Mesangial cell (primary cell): ENCODE measurements around the gene CHTOP. TPM values are rescaled to one million over a fixed set of nuclear protein-coding genes. Genes with fewer than 3 reads are reported as not detected.

Experiments
- total RNA-seq: library from RNA; depleted of rRNA; stranded (reverse); fragments of >200 nt; gene quantifications from 2 replicates; pipeline ENCODE4 v1.2.3, GENCODE V29; 2015

The CHTOP gene
- total RNA-seq, result 36.4 and 38.1 TPM in 2 replicates

DNA sequence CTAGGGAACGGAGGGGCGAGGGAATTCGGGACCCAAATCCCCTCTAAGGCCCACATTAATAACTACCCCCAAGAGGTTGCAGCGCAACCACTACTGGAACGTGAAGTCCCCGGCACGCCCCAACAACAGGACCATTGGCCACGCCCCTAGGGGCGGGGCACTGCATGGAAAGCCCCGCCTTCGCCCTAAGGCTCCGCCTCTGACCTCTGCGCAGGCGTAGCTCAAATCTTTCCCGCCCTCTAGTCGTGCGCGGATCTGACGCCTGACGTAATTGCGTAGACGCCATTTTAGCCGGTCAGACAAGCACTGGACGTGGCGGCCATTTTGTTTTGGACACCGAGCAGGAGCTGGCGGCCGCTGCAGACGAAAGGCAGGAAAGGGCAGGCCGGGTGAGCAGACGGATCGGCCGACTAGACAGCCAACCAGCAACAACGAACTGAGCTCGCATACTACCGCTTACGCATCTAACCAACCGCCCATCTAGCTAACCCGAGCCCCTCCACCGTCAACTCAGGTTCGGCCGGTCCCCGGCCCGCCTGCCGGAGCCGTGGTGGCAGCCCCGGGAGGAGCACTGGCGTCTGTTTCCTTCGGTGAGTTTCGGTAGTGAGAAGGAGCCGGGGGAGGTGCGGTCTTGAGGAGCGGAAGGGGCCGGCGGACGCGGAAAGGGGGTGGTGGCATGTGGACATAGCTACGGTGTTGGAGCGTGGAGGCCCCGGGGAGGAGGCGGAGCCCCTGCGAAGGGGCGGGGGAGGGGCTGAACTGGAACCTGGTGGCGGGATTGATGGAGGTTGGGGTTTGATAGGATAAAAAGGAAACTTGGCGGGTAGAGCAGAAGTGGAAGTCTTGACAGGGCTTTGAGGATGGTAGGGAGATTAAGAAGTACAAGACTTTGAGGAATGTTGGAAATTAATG is at the start of gene CHTOP:
TSS of gene CHTOP (plus strand) at position 313 of the 912 bp plus-strand sequence. CDS start 2,523 bp downstream, outside the sequence.

GRCh38 chr1:153612755-153613331 is 21.0 kb upstream of the CHTOP start, which contains the start of gene S100A16:
TSS of gene S100A16 (minus strand) at chr1:153613137. CDS start at chr1:153608151, 4,986 bp downstream.

GRCh38 chr1:153616144-153616916 is 17.5 kb upstream of the CHTOP start, which contains the start of gene S100A14:
TSS of gene S100A14 (minus strand) at chr1:153616325. CDS start at chr1:153615858, 467 bp downstream.

DNA sequence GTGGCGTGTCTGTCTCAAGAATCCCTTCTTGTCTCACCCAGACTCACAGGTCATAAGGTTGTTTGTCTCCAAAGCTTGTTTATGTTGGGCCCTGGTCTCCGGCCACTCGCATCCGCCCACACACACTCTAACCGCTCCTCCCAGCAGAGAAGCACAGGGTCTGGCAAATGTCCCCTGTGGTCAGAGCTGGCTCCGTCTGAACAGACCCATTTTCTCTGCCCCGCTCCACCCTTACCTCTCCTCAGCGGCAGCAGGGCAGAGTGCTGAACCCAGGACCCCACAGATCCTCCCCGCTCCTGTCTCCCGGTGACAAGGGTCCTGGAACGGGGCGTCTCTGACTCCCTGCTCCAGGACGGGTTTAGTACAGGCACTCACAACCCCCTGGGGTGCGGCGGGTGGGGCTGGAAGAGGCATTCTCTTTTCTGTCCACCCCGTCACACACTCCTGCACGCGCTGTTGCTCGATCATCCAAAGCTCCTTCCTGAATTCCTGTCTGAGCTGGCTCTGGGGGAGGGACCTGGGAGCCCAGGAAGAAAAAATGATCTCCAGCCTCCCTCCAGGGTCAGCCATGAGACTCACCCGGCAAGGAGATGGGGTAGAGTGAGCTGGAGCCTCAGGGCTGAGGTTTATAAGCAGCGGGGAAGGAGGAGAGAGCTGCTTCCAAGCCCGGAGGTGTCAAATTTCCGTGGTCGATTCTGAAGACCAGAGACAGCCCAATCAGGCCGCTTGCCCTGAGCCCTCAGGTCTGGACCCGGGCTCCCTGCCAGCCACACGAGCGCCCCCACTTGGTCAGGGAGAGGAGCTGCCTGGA is 6.8 kb upstream of the CHTOP start, which contains the start of gene S100A13:
TSS of gene S100A13 (minus strand) at position 602 of the 811 bp plus-strand sequence. CDS start 1,033 bp downstream, outside the sequence.

GRCh38 chr1:153627715-153628626 is 5.9 kb upstream of the CHTOP start, which contains the start of gene S100A1:
TSS of gene S100A1 (plus strand) at chr1:153628434. CDS start at chr1:153630522, 2,088 bp downstream.

GRCh38 chr1:153658400-153659174 is 24.7 kb downstream of the CHTOP start, which contains the start of gene SNAPIN:
TSS of gene SNAPIN (plus strand) at chr1:153658703. CDS start at chr1:153658744, 41 bp downstream.

GRCh38 chr1:153670859-153671627 is 37.2 kb downstream of the CHTOP start, which contains the start of gene ILF2:
TSS of gene ILF2 (minus strand) at chr1:153670993. CDS start at chr1:153670922, 71 bp downstream.

DNA sequence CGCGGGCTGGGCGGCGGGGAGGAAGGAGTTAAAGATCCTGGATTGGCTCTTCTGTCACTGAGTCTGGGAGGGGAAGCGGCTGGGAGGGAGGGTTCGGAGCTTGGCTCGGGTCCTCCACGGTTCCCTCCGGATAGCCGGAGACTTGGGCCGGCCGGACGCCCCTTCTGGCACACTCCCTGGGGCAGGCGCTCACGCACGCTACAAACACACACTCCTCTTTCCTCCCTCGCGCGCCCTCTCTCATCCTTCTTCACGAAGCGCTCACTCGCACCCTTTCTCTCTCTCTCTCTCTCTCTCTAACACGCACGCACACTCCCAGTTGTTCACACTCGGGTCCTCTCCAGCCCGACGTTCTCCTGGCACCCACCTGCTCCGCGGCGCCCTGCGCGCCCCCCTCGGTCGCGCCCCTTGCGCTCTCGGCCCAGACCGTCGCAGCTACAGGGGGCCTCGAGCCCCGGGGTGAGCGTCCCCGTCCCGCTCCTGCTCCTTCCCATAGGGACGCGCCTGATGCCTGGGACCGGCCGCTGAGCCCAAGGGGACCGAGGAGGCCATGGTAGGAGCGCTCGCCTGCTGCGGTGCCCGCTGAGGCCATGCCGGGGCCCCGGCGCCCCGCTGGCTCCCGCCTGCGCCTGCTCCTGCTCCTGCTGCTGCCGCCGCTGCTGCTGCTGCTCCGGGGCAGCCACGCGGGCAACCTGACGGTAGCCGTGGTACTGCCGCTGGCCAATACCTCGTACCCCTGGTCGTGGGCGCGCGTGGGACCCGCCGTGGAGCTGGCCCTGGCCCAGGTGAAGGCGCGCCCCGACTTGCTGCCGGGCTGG is 44.9 kb downstream of the CHTOP start, which contains the start of gene NPR1:
TSS of gene NPR1 (plus strand) at position 170 of the 818 bp plus-strand sequence. CDS start at position 591, 421 bp downstream.

Other genes starting within 250 kb of the CHTOP start
- gene S100A8, start 243.0 kb upstream of the CHTOP start, total RNA-seq, result not detected in 2 replicates
- not detected in 2 replicates for gene S100A7A, start 217.5 kb upstream of the CHTOP start, total RNA-seq
- not detected in 2 replicates for gene S100A7, start 173.4 kb upstream of the CHTOP start, total RNA-seq
- gene S100A6, start 98.1 kb upstream of the CHTOP start, total RNA-seq, result 1,631 and 1,651 TPM in 2 replicates
- 0.16 and 2.5 TPM in 2 replicates for gene S100A5, start 93.1 kb upstream of the CHTOP start, total RNA-seq
- gene S100A4, start 88.3 kb upstream of the CHTOP start, total RNA-seq, result 21.2 and 31.3 TPM in 2 replicates
- 5.8 and 42.2 TPM in 2 replicates for gene S100A3, start 84.8 kb upstream of the CHTOP start, total RNA-seq
- 3.5 and 21.7 TPM in 2 replicates for gene S100A2, start 68.2 kb upstream of the CHTOP start, total RNA-seq
- 433 and 734 TPM in 2 replicates for gene S100A16, start 20.9 kb upstream of the CHTOP start, total RNA-seq
- gene S100A14, start 17.7 kb upstream of the CHTOP start, total RNA-seq, result 1.1 TPM in 1 of 2 replicates, not detected in the other
- gene S100A13, start 6.6 kb upstream of the CHTOP start, total RNA-seq, result 146 and 185 TPM in 2 replicates
- gene S100A1, start 5.6 kb upstream of the CHTOP start, total RNA-seq, result 4.4 TPM in 1 of 2 replicates, not detected in the other
- gene SNAPIN, start 24.6 kb downstream of the CHTOP start, total RNA-seq, result 64.7 and 84.4 TPM in 2 replicates
- 133 and 266 TPM in 2 replicates for gene ILF2, start 36.9 kb downstream of the CHTOP start, total RNA-seq
- gene NPR1, start 44.6 kb downstream of the CHTOP start, total RNA-seq, result 4.7 and 74.3 TPM in 2 replicates
- gene INTS3, start 94.0 kb downstream of the CHTOP start, total RNA-seq, result 28.2 and 39.3 TPM in 2 replicates
- gene SLC27A3, start 141.3 kb downstream of the CHTOP start, total RNA-seq, result 7.3 and 24.0 TPM in 2 replicates